Mucosa of rectum (tissue), 2 donors: ENCODE measurements around the gene VENTX.
A peak's percentile ranks its signal among the peaks of the same experiment; 100 is the strongest.

Source experiments
- H3K27ac ChIP-seq, 2 donors: one replicate each; pipeline ENCODE4 v1.7.0; 2013; ENCODE audit warnings: inconsistent platforms in 2 of 2, low read depth in 2 of 2, low read length in 2 of 2
- H3K27me3 ChIP-seq, 2 donors: one replicate each; pipeline ENCODE4 v1.7.0; 2013; ENCODE audit warnings: low read length in 2 of 2; ENCODE audit not compliant: control insufficient read depth in 2 of 2, insufficient read depth in 2 of 2
- H3K36me3 ChIP-seq, 2 donors: one replicate each; pipeline ENCODE4 v1.7.0; 2013; ENCODE audit warnings: low read length in 2 of 2; ENCODE audit not compliant: control insufficient read depth in 2 of 2, insufficient read depth in 2 of 2
- H3K4me1 ChIP-seq, 2 donors: one replicate each; pipeline ENCODE4 v1.7.0; 2013; ENCODE audit warnings: low read length in 2 of 2, mild to moderate bottlenecking in 1 of 2; ENCODE audit not compliant: control insufficient read depth in 2 of 2, insufficient read depth in 2 of 2
- H3K4me3 ChIP-seq, 2 donors: one replicate each; pipeline ENCODE4 v1.7.0; 2013; ENCODE audit warnings: low read length in 2 of 2
- H3K9ac ChIP-seq, 2 donors: one replicate each; pipeline ENCODE4 v1.7.0; 2013; ENCODE audit warnings: low read length in 2 of 2, low read depth in 1 of 2, mild to moderate bottlenecking in 1 of 2
- H3K9me3 ChIP-seq, 2 donors: one replicate each; pipeline ENCODE4 v1.7.0; 2013; ENCODE audit warnings: low read length in 2 of 2; ENCODE audit not compliant: control insufficient read depth in 2 of 2
- donor health status: healthy.
- donor health status: Normal muscosa, but diverticular disease.

The VENTX gene

GRCh38 chr10:133235932-133236331 is 1.7 kb upstream of the VENTX start:
- Histone ChIP-seq H3K9ac (no peak overlapping the region), H3K27ac (no peak overlapping the region), H3K27me3 (peaks cover 13 to 15% of the 10 kb centered on the region in 2 donors)

DNA sequence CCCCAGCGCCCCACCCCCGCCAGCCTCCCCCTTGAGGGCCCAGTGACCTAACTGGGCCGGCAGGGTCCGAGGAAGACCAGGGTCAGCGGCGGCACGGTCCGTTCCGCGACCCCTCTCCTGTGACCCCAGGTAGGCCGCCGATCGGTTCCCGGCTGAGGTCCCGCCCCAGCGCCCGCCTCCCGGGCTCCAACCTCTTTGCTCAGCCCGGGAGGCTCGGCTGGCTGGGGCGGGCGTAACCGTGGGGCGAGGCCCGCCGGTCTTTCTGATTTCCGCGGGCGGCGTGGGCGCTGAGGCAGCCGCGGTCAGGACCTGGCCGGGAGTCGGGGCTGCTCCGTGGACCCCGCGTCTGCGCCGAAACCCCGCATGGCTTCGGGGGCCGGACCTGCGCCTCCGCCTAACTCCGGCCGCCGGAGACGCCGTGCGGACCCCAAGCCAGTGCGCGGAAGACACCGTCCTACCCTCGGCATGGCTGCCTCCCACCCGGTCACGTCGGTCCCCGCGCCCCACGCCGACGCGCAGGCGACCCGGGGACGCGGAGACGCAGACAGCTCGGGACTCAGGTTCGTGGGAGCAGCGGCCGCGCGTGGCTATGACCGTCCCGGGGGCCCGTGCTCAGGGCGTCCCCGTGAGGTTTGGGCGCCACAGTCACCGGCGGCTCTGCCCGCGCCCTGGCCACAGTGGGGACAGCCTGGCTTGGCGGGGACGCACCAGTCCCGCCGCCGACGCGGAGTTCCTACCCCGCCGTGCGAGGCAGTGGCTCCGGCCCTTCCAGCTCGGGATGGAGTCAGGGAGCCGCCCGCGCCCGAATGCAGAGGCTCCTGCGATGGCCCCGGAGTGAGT is 1.0 kb upstream of the VENTX start:
- Histone ChIP-seq H3K4me3 (no peak overlapping the region), H3K4me1 (peaks cover 4 to 7% of the 10 kb centered on the region in 2 donors), H3K9me3 (no peaks in the 10 kb centered on the region), H3K36me3 (no peaks in the 10 kb centered on the region), H3K27me3 (peaks cover 15 to 20% of the 10 kb centered on the region in 2 donors), H3K9ac (no peak overlapping the region), H3K27ac (no peak overlapping the region)

More at GRCh38 chr10:133235932-133236331, 1.7 kb upstream of the VENTX start:
- Histone ChIP-seq H3K36me3 (no peaks in the 10 kb centered on the region), H3K4me1 (peaks cover 1% of the 10 kb centered on the region in 2 donors), H3K4me3 (no peak overlapping the region), H3K9me3 (no peaks in the 10 kb centered on the region)

GRCh38 chr10:133237241-133237587 is 441 bp upstream of the VENTX start:
- H3K9me3 ChIP-seq = no peaks in the 10 kb centered on the region
- peaks cover 7 to 9% of the 10 kb centered on the region in 2 donors for H3K4me1 ChIP-seq
- no peak overlapping the region for H3K9ac ChIP-seq
- H3K27ac ChIP-seq = no peak overlapping the region
- no peaks in the 10 kb centered on the region for H3K36me3 ChIP-seq
- H3K27me3 ChIP-seq = peaks cover 10 to 22% of the 10 kb centered on the region in 2 donors
- no peak overlapping the region for H3K4me3 ChIP-seq

GRCh38 chr10:133238466-133238804 is 780 bp downstream of the VENTX start:
- Histone ChIP-seq H3K4me3 (no peak overlapping the region), H3K9me3 (no peaks in the 10 kb centered on the region), H3K9ac (no peak overlapping the region), H3K4me1 (peaks cover 7 to 9% of the 10 kb centered on the region in 2 donors), H3K27ac (no peak overlapping the region), H3K27me3 (peaks cover 14 to 32% of the 10 kb centered on the region in 2 donors), H3K36me3 (no peaks in the 10 kb centered on the region)

- Histone ChIP-seq H3K4me3 (no peak overlapping the region), H3K9ac (no peak overlapping the region), H3K4me1 (peaks cover 7 to 9% of the 10 kb centered on the region in 2 donors), H3K27me3 (peaks cover 14 to 33% of the 10 kb centered on the region in 2 donors), H3K9me3 (no peaks in the 10 kb centered on the region), H3K27ac (no peak overlapping the region), H3K36me3 (no peaks in the 10 kb centered on the region)
Observed at GRCh38 chr10:133239990-133240389, 2.3 kb downstream of the VENTX start.

GRCh38 chr10:133241501-133242205 is 4.0 kb downstream of the VENTX start:
- Histone ChIP-seq H3K27ac (no peak overlapping the region), H3K36me3 (no peaks in the 10 kb centered on the region), H3K9ac (no peak overlapping the region), H3K4me1 (peaks cover 7 to 9% of the 10 kb centered on the region in 2 donors), H3K4me3 (peak overlapping the region; percentile 18 to 59), H3K27me3 (peaks cover 11 to 36% of the 10 kb centered on the region in 2 donors), H3K9me3 (no peaks in the 10 kb centered on the region)

DNA sequence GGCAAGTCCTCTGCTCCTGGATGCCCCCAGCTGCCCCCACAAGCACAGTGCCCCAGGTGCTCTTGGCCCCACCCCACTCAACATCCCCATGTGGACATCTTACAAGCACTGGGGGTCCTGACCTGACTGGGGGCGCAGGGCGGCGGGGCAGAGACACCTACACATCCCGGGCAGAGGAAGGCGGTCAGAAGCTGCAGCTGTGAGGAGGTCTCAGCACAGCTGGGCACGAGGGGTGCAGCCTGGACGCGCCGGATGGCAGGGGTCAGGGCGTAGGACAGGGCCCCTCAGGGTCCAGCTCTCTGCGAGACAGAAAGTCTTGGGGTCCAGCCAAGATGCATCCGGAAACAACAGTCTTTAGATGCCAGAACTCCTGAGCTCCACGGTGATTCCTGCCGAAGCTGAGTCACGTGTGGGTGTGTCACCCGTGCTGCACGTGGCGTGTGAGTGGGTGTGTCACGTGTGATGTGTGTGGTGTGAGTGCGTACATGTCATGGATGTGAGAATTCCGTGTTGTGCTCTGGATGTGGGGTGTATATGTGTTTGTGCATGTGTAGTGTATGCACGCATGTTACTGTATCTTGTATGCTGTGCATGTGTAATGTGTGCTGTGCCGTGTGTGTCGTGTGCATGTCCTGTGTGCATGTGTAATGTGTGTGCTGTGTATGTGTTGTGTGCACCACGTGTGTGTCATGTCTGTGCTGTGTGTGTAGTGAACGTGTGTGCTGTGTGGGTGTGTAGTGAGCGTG is 5.1 kb downstream of the VENTX start:
- Histone ChIP-seq H3K36me3 (no peaks in the 10 kb centered on the region), H3K9ac (no peak overlapping the region), H3K27ac (no peak overlapping the region), H3K4me1 (peaks cover 7 to 9% of the 10 kb centered on the region in 2 donors), H3K9me3 (no peaks in the 10 kb centered on the region), H3K27me3 (peaks cover 19 to 36% of the 10 kb centered on the region in 2 donors), H3K4me3 (no peak overlapping the region)

GRCh38 chr10:133243593-133243992 is 5.9 kb downstream of the VENTX start:
- no peak overlapping the region for H3K9ac ChIP-seq
- H3K4me3 ChIP-seq = no peak overlapping the region
- H3K27me3 ChIP-seq = peaks cover 19 to 37% of the 10 kb centered on the region in 2 donors
- H3K9me3 ChIP-seq = no peaks in the 10 kb centered on the region
- H3K4me1 ChIP-seq = peaks cover 7 to 9% of the 10 kb centered on the region in 2 donors
- no peaks in the 10 kb centered on the region for H3K36me3 ChIP-seq
- H3K27ac ChIP-seq = no peak overlapping the region

GRCh38 chr10:133245439-133246235 is 8.0 kb downstream of the VENTX start:
- H3K36me3 ChIP-seq = no peaks in the 10 kb centered on the region
- no peak overlapping the region for H3K9ac ChIP-seq
- peaks cover 7 to 9% of the 10 kb centered on the region in 2 donors for H3K4me1 ChIP-seq
- peaks cover 27 to 37% of the 10 kb centered on the region in 2 donors for H3K27me3 ChIP-seq
- no peak overlapping the region for H3K4me3 ChIP-seq
- H3K27ac ChIP-seq = no peak overlapping the region
- no peaks in the 10 kb centered on the region for H3K9me3 ChIP-seq
